Spinal cord (tissue), 10 donors: Measurements from ENCODE around the gene CELF4. TPM values are rescaled to one million over a fixed set of nuclear protein-coding genes. Genes with fewer than 3 reads are reported as not detected.

Source experiments
- DNase-seq, 6 donors: peaks; one replicate each; pipeline versions ENCODE4 v3.0.0 to v3.0.0-alpha.2; 2013 to 2015; ENCODE audit warnings: low spot score in 6 of 6, low read depth in 4 of 6
- H3K27ac ChIP-seq: one replicate; pipeline ENCODE4 v1.5.1; 2013; ENCODE audit warnings: low read depth, low read length, control low read depth
- H3K27me3 ChIP-seq: one replicate; pipeline ENCODE4 v1.6.1; 2013; ENCODE audit warnings: low read length; ENCODE audit not compliant: control insufficient read depth, insufficient read depth
- H3K36me3 ChIP-seq: one replicate; pipeline ENCODE4 v1.6.1; 2013; ENCODE audit warnings: low read length; ENCODE audit not compliant: control insufficient read depth, insufficient read depth
- H3K4me1 ChIP-seq: one replicate; pipeline ENCODE4 v1.6.1; 2013; ENCODE audit warnings: low read length; ENCODE audit not compliant: control insufficient read depth, insufficient read depth
- H3K4me3 ChIP-seq: one replicate; pipeline ENCODE4 v1.5.1; 2013; ENCODE audit warnings: low read depth, low read length, control low read depth
- H3K9me3 ChIP-seq: one replicate; pipeline ENCODE4 v1.6.1; 2013; ENCODE audit warnings: low read length; ENCODE audit not compliant: control insufficient read depth, insufficient read depth
- WGBS: methylation state at CpG from one replicate; pipeline ENCODE4 v1.1.5; 2013; ENCODE audit warnings: missing lambda C conversion rate; ENCODE audit not compliant: insufficient coverage; 5-methylcytosine and 5-hydroxymethylcytosine counted together
- polyA plus RNA-seq, 2 donors: library from polyadenylated mRNA; unstranded; fragments of 120-200 nt; gene quantifications; one replicate each; pipeline ENCODE4 v1.2.1, GENCODE V29; 2013; ENCODE audit not compliant: insufficient read length in 2 of 2
- total RNA-seq, 2 donors: library from RNA; depleted of rRNA in 1 of 2; stranded (reverse); fragments of 120-200 nt in 1 of 2; fragments of >200 nt in 1 of 2; gene quantifications; one replicate each; pipeline versions ENCODE4 v1.2.3 to v1.2.4, GENCODE V29; 2013 to 2014
- donor health status: healthy.

The CELF4 gene
- total and polyA plus RNA-seq, 4 donors: 26.6 to 139 (median 89.9) TPM

DNA sequence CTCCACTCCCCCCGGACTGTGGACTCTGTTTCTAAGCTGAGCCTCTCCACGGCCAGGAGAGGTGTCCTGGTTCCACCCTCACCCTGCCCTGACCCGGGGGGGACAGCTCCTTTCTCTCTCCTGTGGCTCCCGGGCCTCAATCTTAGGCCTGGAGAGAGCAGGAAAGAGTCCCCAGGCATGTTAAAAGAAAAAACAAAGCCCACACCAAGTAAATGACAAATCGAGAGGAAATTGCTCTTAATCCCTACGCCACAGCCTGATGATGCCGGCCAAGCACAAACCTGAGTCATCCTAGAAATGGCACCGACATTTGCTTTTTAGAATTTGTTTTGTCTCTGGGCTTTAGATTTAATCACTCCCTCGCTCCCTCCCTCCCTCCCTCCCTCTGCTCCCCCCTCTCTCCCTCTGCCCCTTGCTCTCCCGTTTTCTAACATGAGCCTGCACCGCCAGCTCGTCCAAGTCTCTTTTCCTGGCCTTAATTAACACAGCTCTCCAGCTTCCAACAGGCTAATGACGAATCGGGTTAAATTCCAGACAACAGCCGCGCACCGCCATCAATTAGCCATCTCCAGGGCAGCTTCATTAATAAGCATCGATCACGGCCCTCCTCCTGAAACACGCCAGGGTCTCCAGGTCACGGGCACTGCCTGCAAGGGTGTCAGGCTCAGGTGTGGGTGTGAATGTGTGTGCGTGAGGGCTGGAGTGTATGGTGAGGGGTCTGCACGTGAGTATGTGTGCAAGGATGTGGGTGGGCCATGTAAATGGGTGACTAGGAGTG, 230.8 kb downstream of the CELF4 start:
- H3K4me3 ChIP-seq: no peak overlapping the region
- H3K9me3 ChIP-seq: no peaks in the 10 kb centered on the region
- WGBS: 42% methylated on average over 23 of the region's 23 CpGs
- no peaks in the 10 kb centered on the region for H3K27me3 ChIP-seq
- H3K36me3 ChIP-seq: peaks cover 4% of the 10 kb centered on the region
- peak in 2 of 6 donors; percentile 67 to 81 for DNase-seq
- H3K4me1 ChIP-seq: peaks cover 72% of the 10 kb centered on the region
- no peak overlapping the region for H3K27ac ChIP-seq

DNA sequence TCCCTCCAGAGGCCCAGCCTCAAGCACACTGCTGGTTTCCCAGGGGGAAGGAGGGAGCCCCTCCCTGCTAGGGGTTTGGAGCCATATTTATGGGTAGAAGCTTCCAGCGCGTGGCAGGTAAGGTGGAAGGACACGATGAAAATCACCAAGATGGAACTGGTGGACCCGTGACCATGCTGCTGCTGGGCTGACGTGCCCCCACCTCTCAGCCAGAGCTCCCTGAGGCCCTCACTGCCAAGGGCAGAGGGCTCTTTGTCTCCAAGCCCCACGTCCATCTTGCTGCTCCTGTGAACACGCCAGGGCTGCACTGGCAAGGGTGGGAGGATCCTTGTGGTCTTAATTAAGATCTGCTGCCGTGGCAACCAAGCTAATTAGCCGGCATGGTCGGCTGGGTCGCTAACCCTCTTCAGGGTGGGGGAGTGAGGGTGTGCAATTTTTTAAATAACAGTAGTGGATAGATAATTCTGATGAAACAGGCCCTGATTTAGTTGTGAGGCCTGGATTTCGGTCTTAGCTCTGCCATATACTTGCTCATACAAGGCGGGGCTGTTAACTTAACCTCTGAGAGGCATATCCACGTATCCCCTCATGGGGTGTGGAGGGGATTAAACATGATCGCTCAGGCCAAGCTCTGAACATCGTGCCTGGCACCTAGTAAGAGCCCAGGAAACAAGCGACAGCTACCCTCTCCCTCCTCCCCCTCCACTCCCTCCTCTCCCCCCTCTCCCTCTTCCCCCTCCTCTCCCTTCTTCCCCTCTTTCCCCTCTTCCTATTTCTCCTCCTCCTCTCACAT, 232.8 kb downstream of the CELF4 start:
- Histone ChIP-seq H3K9me3 (no peaks in the 10 kb centered on the region), H3K27ac (no peak overlapping the region), H3K4me3 (no peak overlapping the region), H3K36me3 (peaks cover 4% of the 10 kb centered on the region), H3K4me1 (peaks cover 67% of the 10 kb centered on the region), H3K27me3 (no peaks in the 10 kb centered on the region)
- 39% methylated on average over 13 of the region's 17 CpGs for WGBS
- peak in 2 of 6 donors; percentile 74 to 79 for DNase-seq

DNA sequence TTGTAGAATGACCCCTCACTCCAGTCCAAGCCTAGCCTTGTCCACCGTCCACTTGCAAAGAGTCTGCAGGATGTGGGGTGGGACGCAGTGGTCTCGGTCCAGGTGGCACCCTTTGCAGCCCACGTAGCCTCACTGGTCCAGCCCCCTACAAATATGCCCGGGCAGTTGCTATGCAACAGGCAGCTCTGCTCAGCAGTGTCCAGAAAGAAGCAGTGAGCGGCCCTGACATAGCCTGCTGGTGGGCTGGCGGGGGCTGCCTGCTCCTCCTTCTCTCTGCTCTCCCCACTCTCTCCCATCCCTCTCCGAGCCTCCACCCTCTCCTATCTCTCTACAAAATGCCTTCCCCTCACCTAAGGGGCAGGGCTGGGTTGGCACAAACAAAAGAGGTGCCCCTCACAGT, 233.4 kb downstream of the CELF4 start:
- peaks cover 4% of the 10 kb centered on the region for H3K36me3 ChIP-seq
- H3K27me3 ChIP-seq: no peaks in the 10 kb centered on the region
- peak in 1 of 6 donors; percentile 53 for DNase-seq
- no peak overlapping the region for H3K27ac ChIP-seq
- no peaks in the 10 kb centered on the region for H3K9me3 ChIP-seq
- no peak overlapping the region for H3K4me3 ChIP-seq
- 42% methylated on average over 8 of the region's 8 CpGs for WGBS
- peaks cover 65% of the 10 kb centered on the region for H3K4me1 ChIP-seq

DNA sequence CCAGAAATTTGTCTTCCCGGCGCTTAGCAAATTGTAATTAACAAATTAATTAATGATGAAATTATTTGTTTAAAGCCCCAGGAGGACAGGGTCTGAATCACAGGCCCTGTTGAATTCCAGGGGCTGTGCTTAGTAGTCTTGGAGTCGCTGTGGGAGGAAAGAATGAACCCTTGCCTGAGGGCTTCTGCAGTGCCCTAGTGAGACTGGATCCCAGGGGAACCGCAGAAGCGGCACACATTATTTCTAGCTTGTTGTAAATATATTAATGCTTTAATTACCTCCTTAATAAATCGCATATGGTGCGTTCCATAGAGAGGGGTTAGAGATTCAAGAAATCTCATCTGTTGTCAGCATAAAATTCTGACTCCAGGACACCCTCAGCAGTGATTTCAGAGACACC, 235.4 kb downstream of the CELF4 start:
- WGBS: 67% methylated on average over 1 of the region's 7 CpGs
- no peaks in the 10 kb centered on the region for H3K27me3 ChIP-seq
- no peak for DNase-seq
- peaks cover 6% of the 10 kb centered on the region for H3K36me3 ChIP-seq
- no peak overlapping the region for H3K27ac ChIP-seq
- H3K4me1 ChIP-seq: peaks cover 54% of the 10 kb centered on the region
- H3K4me3 ChIP-seq: no peak overlapping the region
- no peaks in the 10 kb centered on the region for H3K9me3 ChIP-seq

DNA sequence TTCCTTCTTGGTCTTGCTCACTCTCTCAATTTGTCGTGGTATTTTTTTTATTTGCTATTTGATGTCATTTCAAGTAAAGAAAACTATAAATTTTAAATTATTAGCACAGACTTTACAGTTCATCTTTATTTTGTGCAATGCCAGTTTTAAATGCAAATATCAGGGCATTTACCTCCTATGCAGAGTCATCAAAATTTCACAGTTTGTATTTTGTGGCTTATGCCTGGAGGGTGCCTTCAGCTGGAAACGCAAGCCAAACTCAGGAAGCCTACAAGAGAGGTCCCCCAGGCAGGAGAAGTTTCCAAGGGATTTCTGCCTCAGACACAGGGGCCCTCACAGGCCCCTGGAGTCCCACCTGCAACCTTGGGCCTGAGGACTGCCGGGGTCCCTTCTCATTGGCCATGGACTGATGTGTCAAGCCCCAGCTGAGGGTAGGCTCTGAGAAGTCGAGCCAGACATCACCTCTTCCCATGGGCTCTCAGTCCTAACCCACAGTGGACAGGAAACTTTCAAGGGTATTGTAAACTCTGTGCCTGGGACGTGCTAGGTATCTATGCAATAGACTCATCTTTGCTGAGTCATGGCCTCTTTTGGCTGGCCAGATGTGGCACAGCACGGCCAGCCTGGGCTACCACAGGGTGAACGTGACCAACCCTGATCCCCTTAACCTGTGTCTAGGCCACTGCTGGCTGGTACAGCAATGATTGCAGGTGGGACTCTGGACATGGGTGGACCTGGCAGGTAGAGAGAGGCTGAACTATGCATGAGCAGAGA, 236.5 kb downstream of the CELF4 start:
- 92% methylated on average over 6 of the region's 7 CpGs for whole genome bisulfite sequencing
- peaks cover 44% of the 10 kb centered on the region for H3K4me1 ChIP-seq
- H3K27ac ChIP-seq: no peak overlapping the region
- H3K27me3 ChIP-seq: no peaks in the 10 kb centered on the region
- no peak for DNase-seq
- peaks cover 6% of the 10 kb centered on the region for H3K36me3 ChIP-seq
- H3K4me3 ChIP-seq: no peak overlapping the region
- no peaks in the 10 kb centered on the region for H3K9me3 ChIP-seq

DNA sequence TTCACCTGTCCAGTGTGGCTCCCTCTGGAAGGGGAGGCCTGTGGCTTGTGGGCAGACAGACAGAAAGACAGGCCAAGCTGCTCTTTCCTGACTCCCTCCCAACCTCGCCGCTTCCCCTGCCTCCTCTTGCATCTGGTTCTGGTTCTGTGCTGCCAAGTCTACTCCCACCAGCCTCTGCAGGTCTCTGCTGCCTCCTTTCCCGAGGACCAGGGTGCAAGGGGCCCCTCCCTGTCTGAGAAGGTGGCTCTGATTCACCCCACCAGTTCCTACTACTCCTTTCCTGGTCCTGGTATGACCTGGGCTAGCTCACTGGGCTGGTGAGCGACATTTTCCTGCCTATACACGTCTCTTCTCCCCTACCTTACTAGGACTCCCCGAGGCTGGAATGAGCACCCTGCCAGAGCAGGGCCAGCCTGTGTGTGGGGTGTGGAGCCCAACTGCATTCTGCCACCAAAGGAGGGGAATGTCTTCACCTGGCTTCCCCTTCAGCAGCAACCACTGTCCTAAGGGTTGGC, 238.5 kb downstream of the CELF4 start:
- H3K9me3 ChIP-seq: no peaks in the 10 kb centered on the region
- peaks cover 6% of the 10 kb centered on the region for H3K36me3 ChIP-seq
- DNase-seq: no peak
- no peaks in the 10 kb centered on the region for H3K27me3 ChIP-seq
- peaks cover 40% of the 10 kb centered on the region for H3K4me1 ChIP-seq
- WGBS: 84% methylated on average over 3 of the region's 6 CpGs
- H3K27ac ChIP-seq: no peak overlapping the region
- H3K4me3 ChIP-seq: no peak overlapping the region

DNA sequence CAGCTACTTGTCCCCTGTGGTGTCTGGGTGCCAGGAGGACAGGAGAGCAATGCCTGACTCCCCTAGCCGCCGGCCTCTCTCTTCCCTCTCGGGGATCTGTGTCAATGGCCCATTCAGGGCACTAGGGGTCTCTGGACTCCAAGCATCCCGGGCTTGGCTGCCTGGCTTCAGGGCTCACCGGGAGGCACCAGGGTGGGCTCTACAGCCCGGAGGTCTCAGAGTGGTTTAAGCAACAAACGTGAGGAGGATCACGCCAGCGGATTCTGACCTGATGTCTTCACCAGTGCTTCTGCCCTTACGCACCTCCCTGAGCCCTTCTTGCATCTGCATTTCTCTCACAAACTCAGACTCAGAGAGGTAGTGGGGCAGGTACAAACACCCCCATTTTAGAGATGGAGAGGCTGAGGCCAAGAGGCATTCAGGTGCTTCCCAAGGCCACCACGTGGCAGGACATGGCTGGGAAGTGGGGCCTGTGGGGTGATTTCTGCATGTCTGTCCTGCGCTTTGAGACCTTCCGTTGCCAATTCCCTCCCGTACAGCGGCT, 243.0 kb downstream of the CELF4 start:
- Histone ChIP-seq H3K27ac (no peak overlapping the region), H3K27me3 (no peaks in the 10 kb centered on the region), H3K4me3 (no peak overlapping the region), H3K36me3 (peaks cover 19% of the 10 kb centered on the region), H3K9me3 (no peaks in the 10 kb centered on the region), H3K4me1 (peaks cover 28% of the 10 kb centered on the region)
- 26% methylated on average over 13 of the region's 15 CpGs for WGBS
- DNase-seq: peak in 2 of 6 donors; percentile 78 to 80

DNA sequence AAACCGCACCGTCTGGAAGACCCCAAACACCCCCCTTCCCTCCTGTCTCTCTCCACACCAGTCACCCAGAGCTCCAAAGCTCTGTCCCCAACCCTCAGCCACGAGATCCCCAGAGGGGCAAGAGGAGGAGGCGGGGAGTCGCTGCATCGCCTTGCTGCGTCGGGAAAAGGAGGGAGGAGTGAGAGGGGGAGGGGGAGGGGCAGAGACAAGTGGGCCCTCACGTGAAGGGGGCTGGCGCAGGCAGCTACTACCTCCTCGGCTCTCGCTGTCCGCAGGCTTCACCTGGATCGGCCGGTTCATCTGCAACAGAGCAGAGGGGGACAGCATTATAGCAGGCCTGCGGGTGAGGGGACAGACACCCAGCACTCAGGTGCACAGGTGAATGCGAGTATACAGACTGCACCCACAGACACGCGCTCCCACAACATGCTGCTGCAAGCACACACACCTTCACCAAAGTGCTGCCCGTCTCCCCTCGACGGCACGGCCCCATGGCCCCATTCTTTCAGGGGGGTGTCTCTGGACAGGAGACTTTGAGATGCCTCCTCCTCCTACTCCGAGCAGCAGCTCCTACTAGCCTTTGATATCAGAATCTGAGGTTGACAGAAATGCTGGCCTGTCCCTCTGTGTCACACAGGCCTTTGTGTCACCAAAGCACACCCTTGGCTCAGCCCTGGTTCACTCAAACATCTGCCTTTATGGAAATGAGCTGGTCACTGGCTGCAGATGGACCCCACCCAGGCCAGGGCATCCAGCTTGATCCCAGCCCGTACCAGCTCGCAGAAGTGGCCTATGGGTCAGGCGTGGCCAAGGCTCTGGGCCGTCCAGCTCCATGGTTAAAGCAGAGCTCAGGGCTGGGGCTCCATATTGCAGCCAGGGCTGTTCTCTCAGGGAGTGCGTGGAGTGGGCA, 243.8 kb downstream of the CELF4 start:
- DNase-seq: no peak
- H3K27ac ChIP-seq: no peak overlapping the region
- H3K27me3 ChIP-seq: no peaks in the 10 kb centered on the region
- H3K4me1 ChIP-seq: peaks cover 28% of the 10 kb centered on the region
- no peak overlapping the region for H3K4me3 ChIP-seq
- no peaks in the 10 kb centered on the region for H3K9me3 ChIP-seq
- WGBS: 63% methylated on average over 25 of the region's 29 CpGs
- H3K36me3 ChIP-seq: peaks cover 19% of the 10 kb centered on the region
